Measurements from ENCODE around the gene NTM.

NTM gene

GRCh38 chr11:132334769-132335280 lies 964.4 kb downstream of the NTM start:
- Histone ChIP-seq H3K4me1 (ENCODE audit: control insufficient read depth, insufficient read depth, low read length) (no peaks in the 10 kb centered on the region), H3K9me3 (ENCODE audit: control insufficient read depth in 2 of 2, low read length in 2 of 2) (peaks cover 0 to 2% of the 10 kb centered on the region in 2 donors), H3K9ac (ENCODE audit: low read length in 2 of 2) (no peak overlapping the region), H3K27ac (ENCODE audit: low read length) (no peak overlapping the region), H3K36me3 (ENCODE audit: control insufficient read depth in 2 of 2, insufficient read depth in 2 of 2, low read length in 2 of 2) (no peaks in the 10 kb centered on the region), H3K27me3 (ENCODE audit: control insufficient read depth in 1 of 2, insufficient read depth in 2 of 2, low read length in 2 of 2) (peaks cover 0 to 2% of the 10 kb centered on the region in 2 donors), H3K4me3 (ENCODE audit: low read length in 2 of 2) (no peak overlapping the region)

GRCh38 chr11:132335311-132335710 lies 964.9 kb downstream of the NTM start:
- no peaks in the 10 kb centered on the region for H3K36me3 ChIP-seq (ENCODE audit: control insufficient read depth in 2 of 2, insufficient read depth in 2 of 2, low read length in 2 of 2)
- H3K4me1 ChIP-seq (ENCODE audit: control insufficient read depth, insufficient read depth, low read length): no peaks in the 10 kb centered on the region
- no peak overlapping the region for H3K9ac ChIP-seq (ENCODE audit: low read length in 2 of 2)

GRCh38 chr11:132336781-132337535 lies 966.5 kb downstream of the NTM start:
- Histone ChIP-seq H3K4me3 (ENCODE audit: low read length in 2 of 2) (no peak overlapping the region), H3K27me3 (ENCODE audit: control insufficient read depth in 1 of 2, insufficient read depth in 2 of 2, low read length in 2 of 2) (peaks cover 0 to 4% of the 10 kb centered on the region in 2 donors), H3K9ac (ENCODE audit: low read length in 2 of 2) (no peak overlapping the region), H3K9me3 (ENCODE audit: control insufficient read depth in 2 of 2, low read length in 2 of 2) (no peaks in the 10 kb centered on the region), H3K4me1 (ENCODE audit: control insufficient read depth, insufficient read depth, low read length) (no peaks in the 10 kb centered on the region), H3K27ac (ENCODE audit: low read length) (no peak overlapping the region), H3K36me3 (ENCODE audit: control insufficient read depth in 2 of 2, insufficient read depth in 2 of 2, low read length in 2 of 2) (no peaks in the 10 kb centered on the region)

More at GRCh38 chr11:132335311-132335710, 964.9 kb downstream of the NTM start:
- Histone ChIP-seq H3K27ac (ENCODE audit: low read length) (no peak overlapping the region), H3K4me3 (ENCODE audit: low read length in 2 of 2) (no peak overlapping the region), H3K27me3 (ENCODE audit: control insufficient read depth in 1 of 2, insufficient read depth in 2 of 2, low read length in 2 of 2) (peaks cover 0 to 2% of the 10 kb centered on the region in 2 donors), H3K9me3 (ENCODE audit: control insufficient read depth in 2 of 2, low read length in 2 of 2) (peaks cover 0 to 2% of the 10 kb centered on the region in 2 donors)

GRCh38 chr11:132337819-132338416 lies 967.5 kb downstream of the NTM start:
- H3K9me3 ChIP-seq (ENCODE audit: control insufficient read depth in 2 of 2, low read length in 2 of 2): no peaks in the 10 kb centered on the region
- no peaks in the 10 kb centered on the region for H3K36me3 ChIP-seq (ENCODE audit: control insufficient read depth in 2 of 2, insufficient read depth in 2 of 2, low read length in 2 of 2)
- no peak overlapping the region for H3K9ac ChIP-seq (ENCODE audit: low read length in 2 of 2)
- peaks cover 0 to 4% of the 10 kb centered on the region in 2 donors for H3K27me3 ChIP-seq (ENCODE audit: control insufficient read depth in 1 of 2, insufficient read depth in 2 of 2, low read length in 2 of 2)
- no peaks in the 10 kb centered on the region for H3K4me1 ChIP-seq (ENCODE audit: control insufficient read depth, insufficient read depth, low read length)
- no peak overlapping the region for H3K4me3 ChIP-seq (ENCODE audit: low read length in 2 of 2)
- H3K27ac ChIP-seq (ENCODE audit: low read length): no peak overlapping the region

- H3K36me3 ChIP-seq (ENCODE audit: control insufficient read depth in 2 of 2, insufficient read depth in 2 of 2, low read length in 2 of 2): no peaks in the 10 kb centered on the region
- no peaks in the 10 kb centered on the region for H3K4me1 ChIP-seq (ENCODE audit: control insufficient read depth, insufficient read depth, low read length)
- no peak overlapping the region for H3K9ac ChIP-seq (ENCODE audit: low read length in 2 of 2)
- H3K27me3 ChIP-seq (ENCODE audit: control insufficient read depth in 1 of 2, insufficient read depth in 2 of 2, low read length in 2 of 2): peaks cover 0 to 4% of the 10 kb centered on the region in 2 donors
- H3K4me3 ChIP-seq (ENCODE audit: low read length in 2 of 2): no peak overlapping the region
- no peaks in the 10 kb centered on the region for H3K9me3 ChIP-seq (ENCODE audit: control insufficient read depth in 2 of 2, low read length in 2 of 2)
- no peak overlapping the region for H3K27ac ChIP-seq (ENCODE audit: low read length)
These were observed 972.0 kb downstream of the NTM start for GRCh38 chr11:132342408-132342807.

- no peak overlapping the region for H3K9ac ChIP-seq (ENCODE audit: low read length in 2 of 2)
- no peaks in the 10 kb centered on the region for H3K9me3 ChIP-seq (ENCODE audit: control insufficient read depth in 2 of 2, low read length in 2 of 2)
- H3K27me3 ChIP-seq (ENCODE audit: control insufficient read depth in 1 of 2, insufficient read depth in 2 of 2, low read length in 2 of 2): peaks cover 0 to 9% of the 10 kb centered on the region in 2 donors
- no peaks in the 10 kb centered on the region for H3K36me3 ChIP-seq (ENCODE audit: control insufficient read depth in 2 of 2, insufficient read depth in 2 of 2, low read length in 2 of 2)
- no peaks in the 10 kb centered on the region for H3K4me1 ChIP-seq (ENCODE audit: control insufficient read depth, insufficient read depth, low read length)
- no peak overlapping the region for H3K4me3 ChIP-seq (ENCODE audit: low read length in 2 of 2)
- H3K27ac ChIP-seq (ENCODE audit: low read length): no peak overlapping the region
These were observed 973.2 kb downstream of the NTM start for GRCh38 chr11:132343445-132344175.

GRCh38 chr11:132346558-132347148 lies 976.2 kb downstream of the NTM start:
- Histone ChIP-seq H3K36me3 (ENCODE audit: control insufficient read depth in 2 of 2, insufficient read depth in 2 of 2, low read length in 2 of 2) (no peaks in the 10 kb centered on the region), H3K9ac (ENCODE audit: low read length in 2 of 2) (no peak overlapping the region), H3K27ac (ENCODE audit: low read length) (no peak overlapping the region), H3K4me3 (ENCODE audit: low read length in 2 of 2) (no peak overlapping the region), H3K27me3 (ENCODE audit: control insufficient read depth in 1 of 2, insufficient read depth in 2 of 2, low read length in 2 of 2) (peaks cover 0 to 8% of the 10 kb centered on the region in 2 donors), H3K4me1 (ENCODE audit: control insufficient read depth, insufficient read depth, low read length) (no peaks in the 10 kb centered on the region), H3K9me3 (ENCODE audit: control insufficient read depth in 2 of 2, low read length in 2 of 2) (no peaks in the 10 kb centered on the region)

GRCh38 chr11:132347156-132348090 lies 977.0 kb downstream of the NTM start:
- H3K27ac ChIP-seq (ENCODE audit: low read length): no peak overlapping the region
- peaks cover 0 to 8% of the 10 kb centered on the region in 2 donors for H3K27me3 ChIP-seq (ENCODE audit: control insufficient read depth in 1 of 2, insufficient read depth in 2 of 2, low read length in 2 of 2)
- H3K9me3 ChIP-seq (ENCODE audit: control insufficient read depth in 2 of 2, low read length in 2 of 2): no peaks in the 10 kb centered on the region
- no peaks in the 10 kb centered on the region for H3K4me1 ChIP-seq (ENCODE audit: control insufficient read depth, insufficient read depth, low read length)
- no peaks in the 10 kb centered on the region for H3K36me3 ChIP-seq (ENCODE audit: control insufficient read depth in 2 of 2, insufficient read depth in 2 of 2, low read length in 2 of 2)
- H3K4me3 ChIP-seq (ENCODE audit: low read length in 2 of 2): no peak overlapping the region
- no peak overlapping the region for H3K9ac ChIP-seq (ENCODE audit: low read length in 2 of 2)

- no peak overlapping the region for H3K9ac ChIP-seq (ENCODE audit: low read length in 2 of 2)
- H3K4me1 ChIP-seq (ENCODE audit: control insufficient read depth, insufficient read depth, low read length): no peaks in the 10 kb centered on the region
- peaks cover 0 to 8% of the 10 kb centered on the region in 2 donors for H3K27me3 ChIP-seq (ENCODE audit: control insufficient read depth in 1 of 2, insufficient read depth in 2 of 2, low read length in 2 of 2)
- no peak overlapping the region for H3K27ac ChIP-seq (ENCODE audit: low read length)
- H3K36me3 ChIP-seq (ENCODE audit: control insufficient read depth in 2 of 2, insufficient read depth in 2 of 2, low read length in 2 of 2): no peaks in the 10 kb centered on the region
- no peaks in the 10 kb centered on the region for H3K9me3 ChIP-seq (ENCODE audit: control insufficient read depth in 2 of 2, low read length in 2 of 2)
- H3K4me3 ChIP-seq (ENCODE audit: low read length in 2 of 2): no peak overlapping the region
These were observed 979.7 kb downstream of the NTM start for GRCh38 chr11:132349811-132350733.
